HCT116 (cell line): ENCODE results near the gene NANOG. TPM values are rescaled to one million over a fixed set of nuclear protein-coding genes. Genes with fewer than 3 reads are reported as not detected.

Experiments used
- ATAC-seq: fragments of 200-7000 bp; cut with Tn5 transposase; 2 replicates; pipeline ENCODE4 v1.9.1; 2020; ENCODE audit warnings: mild to moderate bottlenecking, moderate library complexity
- BruUV-seq: library from RNA; stranded (reverse); fragments of 400-500 nt; replicated peaks from 2 replicates; lab custom pipeline; 2021; lab: Mats Ljungman, UMichigan
- CTCF ChIA-PET: fragments of 300-600 bp; sonication (Branson Sonifier 250); formaldehyde crosslinking; loops from one replicate; lab custom pipeline; 2021; ENCODE audit warnings: antibody characterized with exemption; lab: Charles Lee
- POLR2A ChIA-PET: fragments of 300-600, 350-600 bp; sonication (Branson Sonifier 250); formaldehyde crosslinking; loops from one replicate; lab custom pipeline; 2021; ENCODE audit warnings: antibody characterized with exemption; lab: Charles Lee
- RAD21 ChIA-PET, 2 experiments: fragments of 300-600 bp; sonication (Branson Sonifier 250); formaldehyde crosslinking; loops; one replicate each; lab custom pipeline; 2023; ENCODE audit warnings: low total read pairs in 2 of 2; ENCODE audit not compliant: uncharacterized antibody in 2 of 2, unreplicated experiment in 2 of 2, low non-redundant PET in 1 of 2; lab: Charles Lee
- DNase-seq: peaks from one replicate; pipeline ENCODE4 v3.0.0-alpha.2; 2010; ENCODE audit warnings: low read depth, low spot score
- H2AFZ ChIP-seq: fragments of 200-600 bp; shearing (Covaris generic), sonication (generic); 2 replicates; pipeline ENCODE4 v1.6.1; 2017; ENCODE audit warnings: low read depth, mixed run types, mixed read lengths, antibody characterized with exemption, low read length; ENCODE audit not compliant: poor library complexity, severe bottlenecking
- H3K27ac ChIP-seq: 2 replicates; pipeline ENCODE4 v1.5.1; 2012; ENCODE audit warnings: low read depth, low read length
- H3K27me3 ChIP-seq: fragments of 200-600 bp; sonication (generic); 2 replicates; pipeline ENCODE4 v1.6.1; 2016; ENCODE audit warnings: mixed run types, low read length, mixed read lengths; ENCODE audit not compliant: insufficient read depth
- H3K36me3 ChIP-seq, 2 experiments: fragments of 200-500 bp in 1 of 2; fragments of 200-600 bp in 1 of 2; sonication (Bioruptor generic) in 1 of 2; sonication (generic) in 1 of 2; 2 replicates each; pipeline versions ENCODE4 v1.5.1 to v1.6.1; 2014 to 2016; ENCODE audit warnings: low read length in 2 of 2, inconsistent platforms in 1 of 2, mixed read lengths in 1 of 2, mixed run types in 1 of 2; ENCODE audit not compliant: insufficient read depth in 2 of 2, control insufficient read depth in 1 of 2
- H3K4me1 ChIP-seq, 2 experiments: fragments of 200-600 bp in 1 of 2; sonication (generic) in 1 of 2; 2 replicates each; pipeline versions ENCODE4 v1.5.1 to v1.6.1; 2012 to 2017; ENCODE audit warnings: low read length in 2 of 2, inconsistent platforms in 1 of 2, mild to moderate bottlenecking in 1 of 2, mixed read lengths in 1 of 2, mixed run types in 1 of 2, moderate library complexity in 1 of 2; ENCODE audit not compliant: insufficient read depth in 2 of 2, control insufficient read depth in 1 of 2
- H3K4me2 ChIP-seq: fragments of 200-600 bp; sonication (generic); 2 replicates; pipeline ENCODE4 v1.6.1; 2017; ENCODE audit warnings: mixed run types, low read length, mixed read lengths
- H3K4me3 ChIP-seq, 2 experiments: fragments of 200-600 bp in 1 of 2; sonication (generic) in 1 of 2; replicated peaks in 1 of 2; 2 replicates each; pipeline ENCODE4 v1.5.1; 2011 to 2016; ENCODE audit warnings: low read length in 2 of 2, control low read depth in 1 of 2, low read depth in 1 of 2, mild to moderate bottlenecking in 1 of 2, mixed read lengths in 1 of 2, mixed run types in 1 of 2
- H3K79me2 ChIP-seq: fragments of 200-600 bp; sonication (generic); 2 replicates; pipeline ENCODE4 v1.6.1; 2017; ENCODE audit warnings: mild to moderate bottlenecking, mixed run types, low read length, moderate library complexity, mixed read lengths; ENCODE audit not compliant: insufficient read depth
- H3K9ac ChIP-seq: fragments of 200-600 bp; sonication (generic); 2 replicates; pipeline ENCODE4 v1.6.1; 2016; ENCODE audit warnings: low read length, mixed read lengths
- H3K9me2 ChIP-seq: fragments of 200-600 bp; sonication (generic), shearing (Covaris generic); 2 replicates; pipeline ENCODE4 v1.6.1; 2017; ENCODE audit warnings: mixed run types, mild to moderate bottlenecking, moderate library complexity; ENCODE audit not compliant: insufficient read depth
- H3K9me3 ChIP-seq, 2 experiments: fragments of 200-500 bp in 1 of 2; fragments of 200-600 bp in 1 of 2; sonication (Bioruptor generic) in 1 of 2; sonication (generic) in 1 of 2; 2 replicates each; pipeline ENCODE4 v1.6.1; 2014 to 2017; ENCODE audit warnings: low read length in 2 of 2, mixed read lengths in 2 of 2, inconsistent platforms in 1 of 2, low read depth in 1 of 2, mild to moderate bottlenecking in 1 of 2, mixed run types in 1 of 2, moderate library complexity in 1 of 2; ENCODE audit not compliant: control insufficient read depth in 1 of 2, insufficient read depth in 1 of 2
- H4K20me1 ChIP-seq: fragments of 200-600 bp; sonication (generic), shearing (Covaris generic); 2 replicates; pipeline ENCODE4 v1.6.1; 2017; ENCODE audit warnings: mixed run types, mild to moderate bottlenecking, moderate library complexity; ENCODE audit not compliant: insufficient read depth
- ATF3 ChIP-seq: IDR thresholded peaks from 2 replicates; pipeline ENCODE4 v1.6.1; 2012
- CTCF ChIP-seq, 3 experiments: fragments of 200-600 bp in 1 of 3; sonication (generic) in 1 of 3; IDR thresholded peaks in 2 of 3; conservative IDR thresholded peaks in 1 of 3; 2 replicates each; pipeline ENCODE4 v1.5.1; 2012 to 2017; ENCODE audit warnings: low read depth in 2 of 3, low read length in 2 of 3, antibody characterized with exemption in 1 of 3, borderline replicate concordance in 1 of 3, control low read depth in 1 of 3, mild to moderate bottlenecking in 1 of 3, mixed read lengths in 1 of 3, mixed run types in 1 of 3, moderate library complexity in 1 of 3; ENCODE audit not compliant: insufficient read depth in 1 of 3
- EZH2 ChIP-seq: fragments of 200-600 bp; sonication (generic); IDR thresholded peaks from 2 replicates; pipeline ENCODE4 v1.6.1; 2017; ENCODE audit warnings: antibody characterized with exemption, mixed run types
- EZH2phosphoT487 ChIP-seq: fragments of 200-600 bp; IDR thresholded peaks from 2 replicates; pipeline ENCODE4 v1.6.1; 2018; ENCODE audit warnings: antibody characterized with exemption, borderline replicate concordance
- FOSL1 ChIP-seq: IDR thresholded peaks from 2 replicates; pipeline ENCODE4 v1.6.1; 2012; ENCODE audit warnings: low read depth
- MAX ChIP-seq: IDR thresholded peaks from 2 replicates; pipeline ENCODE4 v1.6.1; 2012
- POLR2A ChIP-seq: IDR thresholded peaks from 2 replicates; pipeline ENCODE4 v1.7.0; 2011; ENCODE audit warnings: borderline replicate concordance; ENCODE audit not compliant: insufficient read depth, insufficient read length; ENCODE audit errors: extremely low read depth
- REST ChIP-seq: IDR thresholded peaks from 2 replicates; pipeline ENCODE4 v1.6.1; 2012; ENCODE audit warnings: low read depth
- SP1 ChIP-seq: IDR thresholded peaks from 2 replicates; pipeline ENCODE4 v1.6.1; 2012; ENCODE audit warnings: low read depth
- SRF ChIP-seq: IDR thresholded peaks from 2 replicates; pipeline ENCODE4 v1.6.1; 2012; ENCODE audit warnings: low read depth
- TCF7L2 ChIP-seq: IDR thresholded peaks from 2 replicates; pipeline ENCODE4 v1.7.0; 2011; ENCODE audit warnings: borderline replicate concordance, inconsistent platforms; ENCODE audit not compliant: insufficient read depth, insufficient read length; ENCODE audit errors: extremely low read depth
- YY1 ChIP-seq: IDR thresholded peaks from 2 replicates; pipeline ENCODE4 v1.6.1; 2011; ENCODE audit warnings: low read length, low read depth, moderate library complexity, mild to moderate bottlenecking; ENCODE audit not compliant: insufficient replicate concordance; ENCODE audit errors: extremely low read depth
- ZBTB33 ChIP-seq: IDR thresholded peaks from 2 replicates; pipeline ENCODE4 v1.6.1; 2011; ENCODE audit warnings: mild to moderate bottlenecking, low read length, moderate library complexity; ENCODE audit not compliant: insufficient replicate concordance; ENCODE audit errors: extremely low read depth
- ZFX ChIP-seq: fragments of 450-650 bp; IDR thresholded peaks from 2 replicates; pipeline ENCODE4 v1.6.1; 2017
- ZNF274 ChIP-seq: fragments of 200-500 bp; sonication (Bioruptor generic); IDR thresholded peaks from 2 replicates; pipeline ENCODE4 v1.6.1; 2014; ENCODE audit warnings: mild to moderate bottlenecking, low read depth, low read length, inconsistent platforms
- intact Hi-C: fragments of 100-400 bp; cut with micrococcal nuclease; formaldehyde crosslinking; loops from 2 replicates; pipeline ENCODE4 v1.10.0; 2022
- total RNA-seq: library from RNA; stranded (reverse); gene quantifications from one replicate; pipeline ENCODE4 v1.2.1, GENCODE V29; 2021; ENCODE audit not compliant: unreplicated experiment

The NANOG gene
- total RNA-seq, 1 experiment from 2014 or later, result 0.22 TPM

- H3K9ac ChIP-seq, result no peak overlapping the region
- ChIA-PET RAD21 (no interaction called here), POLR2A (no interaction called here), CTCF (no interaction called here)
- no peaks in the 10 kb centered on the region for H3K36me3 ChIP-seq
- H2AFZ ChIP-seq, result no peak overlapping the region
- no peaks in the 10 kb centered on the region for H3K4me1 ChIP-seq
- H3K27me3 ChIP-seq, result no peaks in the 10 kb centered on the region
- no peaks in the 10 kb centered on the region for H3K9me2 ChIP-seq
- no TSS peak for BruUV-seq
- no peak for DNase-seq
- no peak for TF ChIP-seq TCF7L2
- no peak for TF ChIP-seq ZBTB33
- no peak for TF ChIP-seq EZH2
- TF ChIP-seq YY1, result no peak
- no peak for TF ChIP-seq FOSL1
- no peak for TF ChIP-seq CTCF (IDR thresholded peaks at IDR 0.05 in 2 of 3, conservative IDR thresholded peaks at IDR 0.05 in 1 of 3; ENCODE audit: borderline replicate concordance in 1 of 3, insufficient read depth in 1 of 3, low read depth in 2 of 3, low read length in 2 of 3)
- TF ChIP-seq REST, result no peak
- TF ChIP-seq ZNF274, result no peak
- no peak for TF ChIP-seq ATF3
- TF ChIP-seq SRF, result no peak
- TF ChIP-seq POLR2A, result no peak
- no peak for TF ChIP-seq ZFX
- TF ChIP-seq MAX, result no peak
- TF ChIP-seq EZH2phosphoT487, result no peak
- TF ChIP-seq SP1, result no peak
- H3K4me3 ChIP-seq, result no peak overlapping the region
- no peaks in the 10 kb centered on the region for H3K79me2 ChIP-seq
- H3K4me2 ChIP-seq, result no peak overlapping the region
- no peak overlapping the region for H3K27ac ChIP-seq
- intact Hi-C loops, result no loop called here
- no peaks in the 10 kb centered on the region for H4K20me1 ChIP-seq
- no peak for ATAC-seq
- no peaks in the 10 kb centered on the region for H3K9me3 ChIP-seq
Observed at GRCh38 chr12:7787574-7788293, 1.5 kb upstream of the NANOG start.
